Activated T-cell treated with anti-CD3 and anti-CD28 coated beads for 48 hours (primary cell): ENCODE measurements around the gene LARP4B.
"Not testable (repeated sequence)": the region's sequence is repeated elsewhere in the genome, so short reads cannot be mapped to it uniquely, and the experiment has no call there.

ENCODE experiments used
- DNase-seq: peaks from one replicate; pipeline ENCODE4 v3.0.0-alpha.2; 2020; ENCODE audit warnings: low read depth

Gene LARP4B

GRCh38 chr10:786633-787474 is 144.7 kb downstream of the LARP4B start:
- no peak for DNase-seq

GRCh38 chr10:785861-786214 is 145.7 kb downstream of the LARP4B start:
- DNase-seq = no peak

GRCh38 chr10:785089-785860 is 146.2 kb downstream of the LARP4B start:
- no peak for DNase-seq

- DNase-seq = peak; percentile 74
Observed at GRCh38 chr10:784403-785088, 147.0 kb downstream of the LARP4B start.

GRCh38 chr10:782751-783648 is 148.5 kb downstream of the LARP4B start:
- DNase-seq = no peak

GRCh38 chr10:780536-781524 is 150.7 kb downstream of the LARP4B start:
- no peak for DNase-seq

- DNase-seq = no peak
Observed at GRCh38 chr10:778626-779330, 152.7 kb downstream of the LARP4B start.

- DNase-seq = no peak
Observed at GRCh38 chr10:777913-778479, 153.5 kb downstream of the LARP4B start.

GRCh38 chr10:776772-777171 is 154.7 kb downstream of the LARP4B start:
- DNase-seq = no peak

GRCh38 chr10:775245-776075 is 156.0 kb downstream of the LARP4B start:
- no peak for DNase-seq

- no peak for DNase-seq
Observed at GRCh38 chr10:774661-775244, 156.8 kb downstream of the LARP4B start.

- DNase-seq = no peak
Observed at GRCh38 chr10:774223-774622, 157.3 kb downstream of the LARP4B start.

GRCh38 chr10:773562-774161 is 157.8 kb downstream of the LARP4B start:
- DNase-seq = no peak

- DNase-seq = no peak
Observed at GRCh38 chr10:772227-772637, 159.3 kb downstream of the LARP4B start.

GRCh38 chr10:771647-772046 is 159.9 kb downstream of the LARP4B start:
- no peak for DNase-seq

GRCh38 chr10:770975-771374 is 160.5 kb downstream of the LARP4B start:
- DNase-seq = no peak

GRCh38 chr10:770048-770712 is 161.3 kb downstream of the LARP4B start:
- not testable (repeated sequence) for DNase-seq
